NOMO-1 treated with DMSO at 0.1 percent for 48 hours (cell line): ENCODE data around the gene ZNF836.
"Not testable (repeated sequence)": the region's sequence is repeated elsewhere in the genome, so short reads cannot be mapped to it uniquely, and the experiment has no call there.

Source experiments
- DNase-seq: peaks from one replicate; lab custom pipeline; 2025; ENCODE audit not compliant: unreplicated experiment; lab: John Stamatoyannopoulos, UW

ZNF836 gene

DNA sequence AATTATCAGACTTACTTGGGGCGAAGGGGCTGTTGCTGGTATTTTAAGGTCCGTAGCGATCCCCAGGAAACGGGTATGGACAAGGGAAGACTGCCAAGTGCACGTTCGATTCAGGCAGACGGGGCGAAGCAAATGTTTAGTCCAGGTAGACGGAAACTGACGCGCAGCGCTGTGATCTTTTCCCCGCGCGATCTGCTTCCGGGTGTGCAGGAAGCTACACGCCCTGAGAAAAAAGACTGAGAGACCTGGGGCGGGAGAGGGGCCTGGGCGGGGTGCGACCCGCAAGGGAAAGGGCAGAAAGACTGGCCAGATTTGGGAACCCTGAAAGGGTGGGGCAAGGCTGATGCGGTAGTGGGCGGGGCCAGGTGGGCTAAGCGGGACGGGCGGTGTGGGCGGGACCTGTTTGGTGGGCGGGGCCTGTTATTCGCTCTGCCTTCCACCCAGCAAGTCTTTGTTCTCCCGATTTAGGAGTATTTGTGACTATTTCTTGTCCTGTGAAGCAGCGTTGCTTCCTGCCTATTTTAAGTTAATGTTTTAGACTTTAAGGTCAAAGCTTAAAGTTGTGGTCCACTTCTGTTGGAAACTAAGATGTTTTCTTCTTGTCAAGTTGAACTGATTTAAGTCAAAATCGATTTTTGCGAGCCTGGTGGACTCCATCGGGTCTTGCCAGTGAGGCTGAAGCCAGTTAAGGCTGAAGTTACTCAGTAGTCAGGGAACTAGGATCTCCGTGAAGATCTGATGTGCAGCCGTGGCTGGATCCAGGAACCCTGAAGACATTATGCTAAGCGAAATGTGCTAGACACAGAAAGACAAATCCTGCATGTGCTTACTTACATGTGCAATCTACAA, at the start of gene ZNF836:
Gene ZNF836 (minus strand): TSS at position 301 of the 849 bp plus-strand sequence. CDS start 3,549 bp downstream, outside the sequence.
- peak; percentile 59 for DNase-seq

DNA sequence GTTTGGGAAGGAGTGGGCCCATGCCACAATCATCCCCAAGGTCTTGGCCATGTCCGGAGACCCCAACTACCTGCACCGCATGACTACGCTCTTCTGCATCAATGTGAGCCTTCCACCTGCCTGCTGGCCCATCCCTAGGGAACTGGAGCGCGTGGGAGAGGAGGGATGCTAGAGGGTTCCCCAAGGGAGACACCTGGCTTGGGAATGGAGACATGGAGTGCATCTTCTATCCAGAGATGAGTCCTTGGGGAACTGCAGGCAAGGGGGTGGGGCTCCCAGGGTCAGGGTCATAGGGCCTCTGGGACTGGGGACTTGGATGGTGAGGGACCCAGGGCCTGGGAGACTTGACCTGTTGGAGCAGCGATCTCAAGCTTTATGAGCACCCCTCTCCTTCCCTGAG, 49.6 kb upstream of the ZNF836 start:
- DNase-seq: no peak

DNA sequence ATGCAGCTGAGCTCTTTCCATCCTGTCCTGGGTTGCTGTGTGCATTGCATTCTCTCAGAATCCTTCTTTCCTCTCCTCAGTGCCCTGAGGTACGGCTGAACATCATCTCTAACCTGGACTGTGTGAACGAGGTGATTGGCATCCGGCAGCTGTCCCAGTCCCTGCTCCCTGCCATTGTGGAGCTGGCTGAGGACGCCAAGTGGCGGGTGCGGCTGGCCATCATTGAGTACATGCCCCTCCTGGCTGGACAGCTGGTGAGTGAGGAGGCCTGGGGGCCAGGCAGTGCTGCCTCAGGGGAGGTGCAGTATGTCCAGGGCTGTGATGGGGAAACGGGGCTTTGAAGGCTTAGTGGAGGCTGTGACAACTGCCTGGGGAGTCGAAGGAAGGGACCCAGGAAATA, 48.2 kb upstream of the ZNF836 start:
- DNase-seq: no peak

DNA sequence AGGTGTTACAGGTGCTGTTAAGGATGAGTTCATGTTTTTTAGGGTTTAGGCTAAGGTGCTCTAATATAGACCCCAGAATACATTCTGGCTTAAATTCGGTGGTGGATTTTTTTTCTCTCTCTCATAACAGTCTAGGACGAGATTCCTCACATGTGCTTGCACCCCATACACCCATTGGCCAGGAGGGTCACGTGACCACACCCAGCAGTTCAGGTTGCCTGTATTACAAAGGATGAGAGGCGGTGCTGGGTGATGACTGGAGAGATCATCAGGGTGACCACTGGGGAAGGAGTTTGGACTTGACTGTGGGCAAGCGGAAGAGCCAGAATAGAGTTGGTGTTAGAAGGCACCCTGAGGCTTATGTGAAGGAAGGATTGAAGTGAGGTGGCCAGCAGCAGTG, 46.2 kb upstream of the ZNF836 start:
- DNase-seq: no peak

DNA sequence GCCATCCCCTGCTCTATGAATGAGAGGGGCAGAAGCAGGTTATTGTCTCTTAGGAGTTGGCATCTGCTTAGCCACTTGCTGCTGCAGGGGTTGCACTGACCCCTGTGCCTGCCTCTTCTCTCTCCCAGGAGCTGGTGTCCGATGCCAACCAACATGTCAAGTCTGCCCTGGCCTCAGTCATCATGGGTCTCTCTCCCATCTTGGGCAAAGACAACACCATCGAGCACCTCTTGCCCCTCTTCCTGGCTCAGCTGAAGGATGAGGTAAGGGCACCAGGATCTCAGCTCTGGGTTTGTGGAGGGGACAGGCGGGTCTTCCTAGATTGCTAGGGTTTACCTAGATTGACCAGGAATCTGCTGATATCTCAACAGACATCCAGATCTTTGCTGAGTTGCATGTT, 45.0 kb upstream of the ZNF836 start:
- DNase-seq: no peak

DNA sequence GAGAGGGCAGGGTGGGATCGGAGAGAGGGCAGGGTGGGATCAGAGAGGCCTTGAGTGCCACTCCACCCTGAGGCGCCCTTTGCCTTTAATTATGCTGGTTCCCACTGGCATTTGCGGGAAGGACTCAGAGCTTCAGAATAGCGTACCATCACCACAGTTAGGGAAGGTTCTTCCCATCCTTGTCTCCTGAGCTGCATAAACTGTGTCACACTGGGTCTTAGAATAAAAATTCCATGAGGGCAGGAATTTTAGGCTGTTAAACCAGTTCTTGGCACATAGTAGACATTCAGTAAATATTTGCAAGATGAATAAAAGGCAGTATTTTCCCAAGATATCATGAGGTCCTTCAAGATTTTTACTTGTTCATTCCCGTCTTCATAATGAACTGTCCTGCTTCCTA, 42.8 kb upstream of the ZNF836 start:
- no peak for DNase-seq

DNA sequence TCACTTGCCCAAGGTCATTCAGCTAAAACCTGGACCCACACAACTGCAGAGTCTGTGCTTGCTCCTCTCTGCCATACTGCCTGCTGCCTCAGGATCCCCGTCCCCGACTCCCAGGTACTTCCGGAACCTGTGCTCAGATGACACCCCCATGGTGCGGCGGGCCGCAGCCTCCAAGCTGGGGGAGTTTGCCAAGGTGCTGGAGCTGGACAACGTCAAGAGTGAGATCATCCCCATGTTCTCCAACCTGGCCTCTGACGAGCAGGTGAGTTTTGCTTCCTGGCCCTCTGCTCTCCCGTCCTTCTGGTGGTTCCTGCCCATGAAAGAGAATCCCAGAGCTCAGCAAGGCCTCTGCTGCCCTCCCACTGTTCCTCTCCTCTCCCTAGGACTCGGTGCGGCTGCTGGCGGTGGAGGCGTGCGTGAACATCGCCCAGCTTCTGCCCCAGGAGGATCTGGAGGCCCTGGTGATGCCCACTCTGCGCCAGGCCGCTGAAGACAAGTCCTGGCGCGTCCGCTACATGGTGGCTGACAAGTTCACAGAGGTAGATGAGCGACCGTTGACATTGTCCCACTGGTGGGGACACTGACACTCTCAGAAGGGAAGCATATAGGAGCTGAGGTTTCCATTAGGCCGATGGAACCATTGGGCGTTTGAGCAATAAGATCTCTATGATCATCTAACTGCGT, 41.3 kb upstream of the ZNF836 start:
- DNase-seq: no peak

DNA sequence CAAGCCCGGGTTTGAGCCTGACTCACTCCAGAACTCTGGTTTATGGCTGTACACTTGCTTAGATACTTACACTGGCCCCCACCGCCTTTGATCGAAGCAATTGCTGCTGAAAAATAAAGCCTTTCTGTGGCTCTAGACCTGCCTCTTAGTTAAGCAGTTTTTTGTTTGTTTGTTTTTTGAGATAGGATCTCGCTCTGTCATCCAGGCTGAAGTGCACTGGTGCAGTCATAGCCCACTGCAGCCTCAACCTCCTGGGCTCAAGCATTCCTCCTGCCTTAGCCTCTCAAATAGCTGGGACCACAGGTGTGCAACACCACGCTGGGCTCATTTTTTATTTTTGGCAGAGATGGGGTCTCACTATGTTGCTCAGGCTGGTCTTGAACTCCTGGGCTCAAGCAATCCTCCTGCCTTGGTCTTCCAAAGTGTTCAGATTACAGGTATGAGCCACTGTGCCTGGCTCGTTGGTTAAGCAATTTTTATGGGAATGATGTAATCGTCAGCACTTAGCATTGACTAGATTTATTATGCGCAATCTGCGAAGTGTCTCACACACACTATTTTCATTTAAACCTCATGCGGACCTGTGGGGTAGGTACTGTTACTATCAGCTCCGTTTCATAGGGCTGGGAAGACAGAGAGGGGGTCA, 40.6 kb upstream of the ZNF836 start:
- no peak for DNase-seq

DNA sequence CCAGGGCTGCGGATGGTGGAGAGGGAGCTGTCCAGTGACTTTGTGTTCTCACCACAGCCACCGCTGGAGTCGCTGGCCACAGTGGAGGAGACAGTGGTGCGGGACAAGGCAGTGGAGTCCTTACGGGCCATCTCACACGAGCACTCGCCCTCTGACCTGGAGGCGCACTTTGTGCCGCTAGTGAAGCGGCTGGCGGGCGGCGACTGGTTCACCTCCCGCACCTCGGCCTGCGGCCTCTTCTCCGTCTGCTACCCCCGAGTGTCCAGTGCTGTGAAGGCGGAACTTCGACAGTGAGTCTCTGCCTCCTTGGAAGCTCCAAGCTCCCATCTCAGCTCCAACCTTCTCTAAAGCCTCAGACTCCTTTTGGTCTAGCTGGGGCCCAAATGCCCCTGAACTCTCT, 39.8 kb upstream of the ZNF836 start:
- no peak for DNase-seq

DNA sequence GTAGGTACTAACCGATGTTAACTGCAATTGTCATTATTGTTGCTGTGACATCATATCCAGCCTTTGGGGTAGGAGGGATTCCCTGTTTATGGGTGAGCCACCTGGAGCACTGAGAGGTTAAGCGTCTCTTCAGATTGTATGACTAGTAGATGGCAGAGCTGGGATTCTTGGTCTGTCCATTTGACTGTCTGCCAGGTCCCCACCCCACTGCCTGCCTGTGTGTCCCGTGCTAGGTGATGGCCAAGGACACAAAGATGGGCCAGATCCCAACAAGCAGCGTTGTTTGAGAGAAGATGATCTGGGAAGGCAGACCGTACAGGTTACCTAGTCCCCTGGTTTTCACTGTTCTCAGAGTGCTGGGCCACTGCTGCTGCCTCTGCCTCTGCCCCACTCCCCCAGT, 35.1 kb upstream of the ZNF836 start:
- DNase-seq: no peak

DNA sequence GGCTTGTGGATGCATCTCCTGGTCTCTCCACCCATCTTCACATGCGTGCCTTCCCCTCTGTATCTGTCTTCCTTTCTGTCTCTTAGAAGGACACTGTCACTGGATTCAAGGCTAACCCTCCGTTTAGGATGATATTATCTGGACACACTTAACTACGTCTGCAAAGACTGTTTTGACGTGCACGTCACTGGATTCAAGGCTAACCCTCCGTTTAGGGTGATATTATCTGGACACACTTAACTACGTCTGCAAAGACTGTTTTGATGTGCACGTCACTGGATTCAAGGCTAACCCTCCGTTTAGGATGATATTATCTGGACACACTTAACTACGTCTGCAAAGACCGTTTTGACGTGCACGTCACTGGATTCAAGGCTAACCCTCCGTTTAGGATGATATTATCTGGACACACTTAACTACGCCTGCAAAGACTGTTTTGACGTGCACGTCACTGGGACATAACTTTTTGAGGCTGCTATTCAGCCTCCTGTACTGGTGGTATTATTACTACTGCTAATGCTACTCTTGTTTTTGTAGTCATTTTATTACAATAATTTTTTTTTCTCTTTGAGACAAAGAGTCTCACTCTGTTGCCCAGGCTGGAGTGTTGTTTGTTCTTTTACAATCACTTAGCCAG, 29.5 kb upstream of the ZNF836 start:
- DNase-seq: not testable (repeated sequence)

DNA sequence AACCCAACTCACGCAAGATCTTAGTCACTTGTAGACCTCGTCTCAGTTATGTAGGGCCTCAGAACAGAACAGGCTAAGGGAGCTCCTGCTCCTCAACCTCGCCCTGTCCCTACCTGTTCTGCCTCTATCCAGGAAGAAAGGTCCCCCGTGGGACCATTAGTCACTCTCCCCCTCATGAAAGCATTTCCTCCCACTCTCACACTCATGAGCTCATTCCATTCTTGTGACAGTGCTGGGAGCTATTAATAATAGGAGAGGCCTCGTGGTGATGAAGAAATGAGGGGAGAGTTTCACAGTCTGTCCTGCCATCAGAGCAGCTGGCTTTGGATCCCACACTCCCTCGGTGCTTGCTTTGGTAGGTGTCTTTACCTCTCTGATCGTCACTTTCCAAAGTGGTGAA, 28.6 kb upstream of the ZNF836 start:
- DNase-seq: no peak

DNA sequence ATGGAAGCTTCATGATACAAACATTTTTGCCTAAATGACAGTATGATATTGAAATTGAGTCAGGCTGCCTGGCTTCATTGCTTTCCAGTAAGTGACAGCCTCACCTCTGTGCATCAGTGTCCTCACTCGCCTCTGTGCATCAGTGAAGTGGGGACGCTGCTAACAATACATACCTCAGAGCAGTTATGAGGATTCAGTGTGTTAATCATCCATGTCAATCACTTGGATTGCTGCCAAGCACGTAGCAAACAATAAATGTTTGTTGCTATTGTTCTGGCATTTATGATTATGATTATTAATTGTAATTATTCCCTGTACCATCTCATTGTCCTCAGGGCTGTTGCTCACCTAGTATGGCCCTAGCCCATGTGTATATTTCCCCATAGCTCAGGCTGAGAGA, 27.3 kb upstream of the ZNF836 start:
- no peak for DNase-seq

DNA sequence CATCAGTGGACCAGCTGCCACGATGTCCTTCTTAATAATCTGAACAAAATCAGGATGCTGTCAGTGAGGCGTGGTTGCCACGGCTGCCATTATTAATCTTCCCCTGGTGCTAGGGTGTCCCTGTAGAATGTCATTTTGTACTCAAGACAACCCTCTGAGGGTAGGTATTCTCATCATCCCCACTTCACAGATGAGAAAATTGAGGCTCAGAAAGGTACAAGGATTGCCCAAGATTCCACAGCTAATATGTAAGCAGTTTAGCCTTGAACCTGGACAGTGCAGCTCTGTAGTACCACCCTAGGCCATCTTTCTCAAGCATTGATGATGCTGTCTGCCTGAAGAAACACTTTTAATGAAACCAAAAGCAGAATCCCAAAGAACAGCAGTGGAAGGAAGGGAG, 26.5 kb upstream of the ZNF836 start:
- no peak for DNase-seq

DNA sequence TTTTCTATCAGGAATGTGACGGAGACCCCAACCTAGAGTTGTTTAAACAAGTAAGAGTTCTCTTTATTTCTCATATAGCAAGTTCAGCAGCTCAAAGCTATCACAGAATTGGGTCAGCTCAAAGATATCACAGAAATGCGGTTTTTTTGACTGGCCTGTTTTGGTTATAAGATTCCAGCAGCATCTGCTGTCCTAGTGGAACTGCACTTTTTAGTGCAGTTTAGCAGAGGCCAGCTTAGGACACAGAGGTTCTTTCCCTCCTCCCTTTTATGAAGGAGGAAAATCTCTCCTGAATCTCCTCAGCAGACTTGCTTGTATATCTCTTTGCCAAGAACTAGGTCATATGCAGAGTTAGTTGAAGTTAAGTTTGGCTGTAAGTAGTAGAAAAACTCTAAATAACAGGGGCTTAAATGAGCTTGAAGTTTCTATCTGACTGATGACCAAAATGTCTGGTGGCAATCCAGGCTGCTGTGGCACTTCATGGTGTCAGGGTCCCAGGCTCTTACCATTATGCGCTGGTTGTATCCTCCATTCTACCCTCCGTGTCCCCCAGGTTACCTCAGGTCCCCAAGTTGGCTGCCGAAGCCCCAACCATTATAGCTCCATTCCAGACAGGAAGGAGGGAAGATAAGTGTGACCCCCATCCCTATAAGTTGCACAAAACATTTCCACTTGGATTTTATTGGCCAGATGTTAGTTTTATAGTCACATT, 25.0 kb upstream of the ZNF836 start:
- DNase-seq: no peak

DNA sequence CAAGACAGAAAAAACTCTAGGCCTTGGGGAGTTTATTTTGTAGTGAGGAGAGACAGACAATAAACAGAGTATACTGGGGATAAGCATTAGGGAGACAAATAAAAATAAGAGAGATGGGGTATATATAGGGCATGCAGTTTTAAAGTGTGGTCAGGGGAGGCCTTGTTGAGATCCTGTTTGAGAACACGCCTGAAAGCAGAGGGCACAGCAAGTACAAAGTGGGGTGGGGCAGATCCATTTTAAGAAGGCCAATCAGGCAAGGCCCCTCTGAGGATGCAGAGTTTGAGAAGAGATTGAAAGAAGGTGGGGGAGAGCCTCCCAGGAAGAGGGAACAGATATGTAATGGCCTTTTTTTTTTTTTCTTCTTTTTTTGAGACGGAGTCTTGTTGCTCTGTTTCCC, 20.5 kb upstream of the ZNF836 start:
- DNase-seq: no peak

DNA sequence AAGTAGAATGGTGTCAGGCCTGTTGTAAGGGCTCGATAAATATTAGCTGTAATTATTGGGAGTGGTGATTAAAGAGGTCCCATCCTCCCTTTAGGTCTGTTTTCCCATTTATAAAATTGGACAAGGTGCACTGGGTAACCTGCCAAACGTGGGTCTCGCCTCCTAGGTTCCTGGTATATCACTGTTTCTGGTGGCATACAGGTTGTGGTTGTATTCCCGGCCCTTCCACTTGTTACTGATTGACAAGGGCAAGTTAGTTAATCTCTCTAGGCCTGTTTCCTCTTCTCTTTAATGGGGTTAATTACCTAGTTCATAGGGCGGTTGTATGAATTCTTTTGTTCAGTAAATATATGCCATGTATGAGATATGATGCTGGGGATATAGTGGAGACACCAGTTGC, 20.0 kb upstream of the ZNF836 start:
- DNase-seq: no peak

DNA sequence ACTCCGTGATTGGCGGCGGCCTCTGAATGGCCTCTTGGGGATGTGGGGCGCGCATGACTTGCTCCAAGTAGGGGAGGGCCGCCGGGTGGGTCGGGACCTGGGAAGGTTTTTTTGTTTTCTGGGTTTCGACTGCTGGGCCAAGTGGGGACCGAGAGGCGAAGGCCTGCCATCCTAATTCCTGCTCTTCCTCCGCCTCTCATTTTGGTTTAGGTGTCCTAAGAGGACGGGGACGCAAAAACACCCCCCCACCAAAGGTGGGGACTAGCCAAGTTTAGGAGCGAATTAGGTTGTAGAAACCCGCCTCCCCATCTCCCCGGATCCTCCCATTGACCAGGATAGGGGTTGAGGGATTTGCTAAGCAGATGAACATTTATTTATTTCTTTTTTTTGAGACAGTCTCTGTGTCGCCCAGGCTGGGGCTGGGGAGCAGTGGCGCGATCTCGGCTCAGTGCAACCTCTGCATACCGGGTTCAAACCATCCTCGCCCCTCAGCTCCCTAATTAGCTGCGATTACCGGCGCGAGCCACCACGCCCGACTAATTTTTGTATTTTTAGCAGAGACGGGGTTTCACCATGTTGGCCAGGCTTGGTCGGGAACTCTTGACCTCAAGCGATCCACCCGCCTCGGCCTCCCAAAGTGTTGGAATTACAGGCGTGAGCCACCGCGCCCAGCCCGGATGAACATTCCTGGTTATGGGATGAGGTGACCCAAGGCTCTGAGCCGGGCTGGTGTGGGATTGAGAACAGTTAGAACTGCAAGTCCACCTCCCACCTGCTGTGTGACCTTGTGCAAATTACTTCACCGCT, 19.3 kb upstream of the ZNF836 start:
- DNase-seq: peak; percentile 8

DNA sequence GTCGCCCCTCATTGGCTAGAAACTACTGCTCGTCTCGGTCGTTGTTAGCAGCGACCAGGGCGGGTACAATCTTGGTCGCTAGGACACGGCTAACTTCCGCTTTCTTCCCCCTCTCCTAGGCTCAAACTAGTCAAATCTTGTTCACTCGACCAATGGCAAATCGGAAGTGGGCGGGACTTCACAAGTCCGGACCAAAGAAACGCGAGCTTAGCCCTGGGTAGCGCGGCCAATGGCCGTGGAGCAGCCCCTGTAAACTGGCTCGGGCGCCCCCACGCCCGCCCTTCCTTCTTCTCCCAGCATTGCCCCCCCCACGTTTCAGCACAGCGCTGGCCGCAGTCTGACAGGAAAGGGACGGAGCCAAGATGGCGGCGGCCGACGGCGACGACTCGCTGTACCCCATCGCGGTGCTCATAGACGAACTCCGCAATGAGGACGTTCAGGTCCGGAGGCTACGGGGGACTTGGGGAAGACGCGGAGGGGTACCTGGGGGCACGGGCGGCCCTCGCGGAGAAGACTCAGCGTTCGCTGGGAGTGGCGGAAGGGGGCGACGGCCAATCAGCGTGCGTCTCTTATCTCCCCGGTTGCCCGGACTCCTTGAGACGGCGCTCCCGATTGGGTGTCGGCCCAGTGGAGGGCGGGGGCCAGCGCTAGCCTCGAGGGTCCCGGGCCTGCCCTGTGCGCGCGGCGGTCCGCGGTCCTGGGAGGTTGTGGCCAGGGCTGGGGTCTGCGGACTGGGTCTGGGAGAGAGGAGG, 18.5 kb upstream of the ZNF836 start, which contains the start of gene PPP2R1A:
Gene PPP2R1A (plus strand): TSS at position 318 of the 752 bp plus-strand sequence. CDS start 45 bp downstream, at position 363.
- DNase-seq: peak; percentile 100
